Measurements from ENCODE around the gene IL18R1. TPM values are rescaled to one million over a fixed set of nuclear protein-coding genes. Genes with fewer than 3 reads are reported as not detected.

Gene IL18R1
- total RNA-seq, 3 donors from 2014 or later (not counting 1 experiment from before 2014, with no cell fraction given), result 42.9 to 58.8 (median 46.7) TPM

- WGBS (ENCODE audit: insufficient coverage), result 97% methylated on average over 3 of the region's 3 CpGs
- H3K4me3 Mint-ChIP-seq, result no peak overlapping the region
Measured at GRCh38 chr2:102412199-102412598, 56.6 kb downstream of the IL18R1 start.

DNA sequence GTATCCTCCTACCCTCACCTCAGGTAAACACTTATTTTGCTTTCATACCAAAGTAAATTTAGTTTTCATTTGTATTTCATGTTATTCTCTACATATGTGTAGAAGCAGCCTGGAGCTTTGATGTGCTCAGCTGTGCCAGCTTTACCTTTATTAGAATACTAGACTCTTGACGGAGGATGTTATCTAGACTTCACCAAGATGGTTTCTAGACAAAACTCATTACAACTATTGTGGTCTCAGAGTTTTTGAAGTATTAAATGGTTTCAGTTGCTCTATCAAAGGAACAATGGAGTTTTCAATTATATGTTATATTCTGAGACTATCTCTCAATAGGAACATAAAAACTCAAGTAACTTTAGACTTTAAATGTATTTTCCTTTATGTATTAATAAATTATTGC, 62.4 kb downstream of the IL18R1 start:
- intact Hi-C loops (cut with micrococcal nuclease), result loop anchor here (1.0 to 5.0 kb wide), 5 partner anchors 9 to 431 kb away; no protein-coding TSS in a partner anchor
- TF ChIP-seq, protein P1, sequence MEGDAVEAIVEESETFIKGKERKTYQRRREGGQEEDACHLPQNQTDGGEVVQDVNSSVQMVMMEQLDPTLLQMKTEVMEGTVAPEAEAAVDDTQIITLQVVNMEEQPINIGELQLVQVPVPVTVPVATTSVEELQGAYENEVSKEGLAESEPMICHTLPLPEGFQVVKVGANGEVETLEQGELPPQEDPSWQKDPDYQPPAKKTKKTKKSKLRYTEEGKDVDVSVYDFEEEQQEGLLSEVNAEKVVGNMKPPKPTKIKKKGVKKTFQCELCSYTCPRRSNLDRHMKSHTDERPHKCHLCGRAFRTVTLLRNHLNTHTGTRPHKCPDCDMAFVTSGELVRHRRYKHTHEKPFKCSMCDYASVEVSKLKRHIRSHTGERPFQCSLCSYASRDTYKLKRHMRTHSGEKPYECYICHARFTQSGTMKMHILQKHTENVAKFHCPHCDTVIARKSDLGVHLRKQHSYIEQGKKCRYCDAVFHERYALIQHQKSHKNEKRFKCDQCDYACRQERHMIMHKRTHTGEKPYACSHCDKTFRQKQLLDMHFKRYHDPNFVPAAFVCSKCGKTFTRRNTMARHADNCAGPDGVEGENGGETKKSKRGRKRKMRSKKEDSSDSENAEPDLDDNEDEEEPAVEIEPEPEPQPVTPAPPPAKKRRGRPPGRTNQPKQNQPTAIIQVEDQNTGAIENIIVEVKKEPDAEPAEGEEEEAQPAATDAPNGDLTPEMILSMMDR (IDR thresholded peaks at IDR 0.05), result no peak
- Histone ChIP-seq H3K4me1 (ENCODE audit: control insufficient read depth, insufficient read depth, low read length) (peaks cover 46% of the 10 kb centered on the region), H3K27me3 (ENCODE audit: control insufficient read depth, insufficient read depth, low read length) (no peaks in the 10 kb centered on the region), H3K27ac (ENCODE audit: low read length) (peak overlapping the region; percentile 82), H3K36me3 (ENCODE audit: control insufficient read depth, insufficient read depth, low read length) (peaks cover 3% of the 10 kb centered on the region), H3K9me3 (ENCODE audit: control insufficient read depth, insufficient read depth, low read length) (no peaks in the 10 kb centered on the region), H3K4me3 (ENCODE audit: low read length) (no peak overlapping the region)
- peak overlapping the region in 1 of 2 donors; percentile 93 for H3K27ac Mint-ChIP-seq
- H3K4me1 Mint-ChIP-seq, result peaks cover 80 to 88% of the 10 kb centered on the region in 2 donors
- WGBS (ENCODE audit: insufficient coverage), result no CpG with 5 or more reads among the region's 1 CpG
- ATAC-seq, result peak; percentile 55 to 73 (median 71)
- peak in 1 of 2 donors; percentile 59 for DNase-seq
- no peaks in the 10 kb centered on the region for H3K27me3 Mint-ChIP-seq (ENCODE audit: low read depth in 2 of 2)
- H3K4me3 Mint-ChIP-seq, result peak overlapping the region; percentile 97
- H3K36me3 Mint-ChIP-seq, result peaks cover 16% of the 10 kb centered on the region
- H3K9me3 Mint-ChIP-seq, result no peaks in the 10 kb centered on the region

More at GRCh38 chr2:102412199-102412598, 56.6 kb downstream of the IL18R1 start:
- Histone ChIP-seq H3K27ac (ENCODE audit: low read length) (no peak overlapping the region), H3K4me3 (ENCODE audit: low read length) (no peak overlapping the region), H3K4me1 (ENCODE audit: control insufficient read depth, insufficient read depth, low read length) (peaks cover 23% of the 10 kb centered on the region), H3K9me3 (ENCODE audit: control insufficient read depth, insufficient read depth, low read length) (peaks cover 4% of the 10 kb centered on the region), H3K27me3 (ENCODE audit: control insufficient read depth, insufficient read depth, low read length) (no peaks in the 10 kb centered on the region), H3K36me3 (ENCODE audit: control insufficient read depth, insufficient read depth, low read length) (no peaks in the 10 kb centered on the region)
- TF ChIP-seq, protein P1 (IDR thresholded peaks at IDR 0.05), result no peak
- DNase-seq (no peak), ATAC-seq (no peak)
- Mint-ChIP-seq H3K4me1 (peaks cover 38 to 48% of the 10 kb centered on the region in 2 donors), H3K9me3 (no peaks in the 10 kb centered on the region), H3K27me3 (ENCODE audit: low read depth in 2 of 2) (peaks cover 0 to 4% of the 10 kb centered on the region in 2 donors), H3K36me3 (no peaks in the 10 kb centered on the region), H3K27ac (no peak overlapping the region)
- intact Hi-C loops (cut with micrococcal nuclease), result no loop called here

- Mint-ChIP-seq H3K27me3 (ENCODE audit: low read depth in 2 of 2) (no peaks in the 10 kb centered on the region), H3K27ac (peak overlapping the region in 1 of 2 donors; percentile 93), H3K4me1 (peaks cover 82 to 88% of the 10 kb centered on the region in 2 donors), H3K9me3 (no peaks in the 10 kb centered on the region), H3K4me3 (peak overlapping the region; percentile 97), H3K36me3 (peaks cover 22% of the 10 kb centered on the region)
- DNase-seq (peak in 1 of 2 donors; percentile 72), ATAC-seq (peak; percentile 60 to 83 (median 77))
- Histone ChIP-seq H3K36me3 (ENCODE audit: control insufficient read depth, insufficient read depth, low read length) (peaks cover 8% of the 10 kb centered on the region), H3K4me1 (ENCODE audit: control insufficient read depth, insufficient read depth, low read length) (peaks cover 44% of the 10 kb centered on the region), H3K9me3 (ENCODE audit: control insufficient read depth, insufficient read depth, low read length) (no peaks in the 10 kb centered on the region), H3K27ac (ENCODE audit: low read length) (peak overlapping the region; percentile 77), H3K27me3 (ENCODE audit: control insufficient read depth, insufficient read depth, low read length) (no peaks in the 10 kb centered on the region), H3K4me3 (ENCODE audit: low read length) (peak overlapping the region; percentile 71)
- intact Hi-C loops (cut with micrococcal nuclease), result loop anchor here (1.0 to 5.0 kb wide), 5 partner anchors 9 to 431 kb away; no protein-coding TSS in a partner anchor
- TF ChIP-seq, protein P1 (IDR thresholded peaks at IDR 0.05), result no peak
- WGBS (ENCODE audit: insufficient coverage), result 0% methylated on average over 1 of the region's 2 CpGs
Measured at GRCh38 chr2:102418421-102418961, 62.9 kb downstream of the IL18R1 start.

Data from natural killer cell (primary cell).